Gastrocnemius medialis (tissue), 4 donors: ENCODE data around the gene HNRNPA1.

Source experiments
- POLR2A ChIP-seq, 2 donors: fragments of 450-650 bp; IDR thresholded peaks; one replicate each; pipeline ENCODE4 v1.6.1; 2017; ENCODE audit warnings: antibody characterized with exemption in 2 of 2, mild to moderate bottlenecking in 2 of 2, moderate library complexity in 2 of 2
- TF ChIP-seq, protein P1 (sequence below), 5 experiments: fragments of 450-650 bp in 3 of 5; fragments of 200-600 bp in 2 of 5; sonication (generic) in 2 of 5; IDR thresholded peaks in 4 of 5; conservative IDR thresholded peaks in 1 of 5; 1 replicate in 4 of 5; 2 replicates in 1 of 5; pipeline ENCODE4 v1.5.1; 2016 to 2019; ENCODE audit warnings: antibody characterized with exemption in 5 of 5, mild to moderate bottlenecking in 3 of 5, moderate library complexity in 3 of 5

DNA sequence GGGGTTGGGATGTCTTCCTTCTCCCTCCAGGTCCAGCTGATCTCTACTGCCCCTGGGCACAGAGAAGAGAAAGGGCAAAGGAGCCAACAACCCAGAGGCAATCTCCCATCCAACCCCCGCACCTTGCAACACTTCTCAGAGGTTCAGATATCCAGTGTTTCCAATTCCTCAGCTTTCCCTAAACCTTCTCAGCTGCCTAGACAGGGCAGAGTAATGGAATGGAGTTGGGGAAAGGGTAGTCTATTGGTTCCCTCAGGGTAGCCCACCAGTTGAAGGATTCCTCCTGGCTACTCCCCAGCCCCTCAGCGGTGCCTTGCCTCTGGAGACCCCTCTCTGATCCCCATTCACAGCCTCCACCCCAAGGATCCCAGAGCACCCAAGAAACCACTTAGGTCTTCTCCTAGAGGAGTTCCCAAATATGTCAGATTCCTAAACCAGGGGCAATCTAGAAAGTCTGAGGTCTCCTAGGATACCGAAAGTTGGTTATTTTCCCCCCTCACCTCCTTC, 19.8 kb downstream of the HNRNPA1 start:
- no peak for TF ChIP-seq POLR2A (IDR thresholded peaks at IDR 0.05)
- TF ChIP-seq, protein P1, sequence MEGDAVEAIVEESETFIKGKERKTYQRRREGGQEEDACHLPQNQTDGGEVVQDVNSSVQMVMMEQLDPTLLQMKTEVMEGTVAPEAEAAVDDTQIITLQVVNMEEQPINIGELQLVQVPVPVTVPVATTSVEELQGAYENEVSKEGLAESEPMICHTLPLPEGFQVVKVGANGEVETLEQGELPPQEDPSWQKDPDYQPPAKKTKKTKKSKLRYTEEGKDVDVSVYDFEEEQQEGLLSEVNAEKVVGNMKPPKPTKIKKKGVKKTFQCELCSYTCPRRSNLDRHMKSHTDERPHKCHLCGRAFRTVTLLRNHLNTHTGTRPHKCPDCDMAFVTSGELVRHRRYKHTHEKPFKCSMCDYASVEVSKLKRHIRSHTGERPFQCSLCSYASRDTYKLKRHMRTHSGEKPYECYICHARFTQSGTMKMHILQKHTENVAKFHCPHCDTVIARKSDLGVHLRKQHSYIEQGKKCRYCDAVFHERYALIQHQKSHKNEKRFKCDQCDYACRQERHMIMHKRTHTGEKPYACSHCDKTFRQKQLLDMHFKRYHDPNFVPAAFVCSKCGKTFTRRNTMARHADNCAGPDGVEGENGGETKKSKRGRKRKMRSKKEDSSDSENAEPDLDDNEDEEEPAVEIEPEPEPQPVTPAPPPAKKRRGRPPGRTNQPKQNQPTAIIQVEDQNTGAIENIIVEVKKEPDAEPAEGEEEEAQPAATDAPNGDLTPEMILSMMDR (IDR thresholded peaks at IDR 0.05 in 4 of 5, conservative IDR thresholded peaks at IDR 0.05 in 1 of 5): no peak
